ENCODE measurements around the gene BANP.
"Not testable (repeated sequence)": the region's sequence is repeated elsewhere in the genome, so short reads cannot be mapped to it uniquely, and the experiment has no call there.

The BANP gene

GRCh38 chr16:88094900-88095299, 143.7 kb downstream of the BANP start:
- not testable (repeated sequence) for H3K9me3 ChIP-seq (ENCODE audit: insufficient read depth, low read length, severe bottlenecking); H3K36me3 ChIP-seq (ENCODE audit: insufficient read depth, low read length); H3K27me3 ChIP-seq (ENCODE audit: insufficient read depth, low read length, poor library complexity)

GRCh38 chr16:88096659-88097058, 145.4 kb downstream of the BANP start:
- H3K4me1 ChIP-seq (ENCODE audit: insufficient read depth, low read length); DNase-seq; H3K9ac ChIP-seq (ENCODE audit: low read depth, low read length); H3K9me3 ChIP-seq (ENCODE audit: insufficient read depth, low read length, severe bottlenecking); H3K36me3 ChIP-seq (ENCODE audit: insufficient read depth, low read length); H2AFZ ChIP-seq (ENCODE audit: low read depth, low read length); ATAC-seq (ENCODE audit: insufficient read depth, low read depth); H3K79me2 ChIP-seq (ENCODE audit: insufficient read depth, low read length); H3K4me3 ChIP-seq (ENCODE audit: low read depth in 1 of 2, low read length in 2 of 2); H3K27ac ChIP-seq (ENCODE audit: low read length); H3K27me3 ChIP-seq (ENCODE audit: insufficient read depth, low read length, poor library complexity); H3K4me2 ChIP-seq (ENCODE audit: insufficient read depth, low read length); H4K20me1 ChIP-seq (ENCODE audit: insufficient read depth, low read length): not testable (repeated sequence)

More at GRCh38 chr16:88094900-88095299, 143.7 kb downstream of the BANP start:
- H2AFZ ChIP-seq (ENCODE audit: low read depth, low read length); H3K27ac ChIP-seq (ENCODE audit: low read length); H3K9ac ChIP-seq (ENCODE audit: low read depth, low read length); DNase-seq; H3K4me3 ChIP-seq (ENCODE audit: low read depth in 1 of 2, low read length in 2 of 2); H4K20me1 ChIP-seq (ENCODE audit: insufficient read depth, low read length); H3K4me1 ChIP-seq (ENCODE audit: insufficient read depth, low read length); H3K79me2 ChIP-seq (ENCODE audit: insufficient read depth, low read length); ATAC-seq (ENCODE audit: insufficient read depth, low read depth); H3K4me2 ChIP-seq (ENCODE audit: insufficient read depth, low read length): not testable (repeated sequence)

- not testable (repeated sequence) for H3K9ac ChIP-seq (ENCODE audit: low read depth, low read length); H3K79me2 ChIP-seq (ENCODE audit: insufficient read depth, low read length); H3K36me3 ChIP-seq (ENCODE audit: insufficient read depth, low read length); H3K27me3 ChIP-seq (ENCODE audit: insufficient read depth, low read length, poor library complexity); H3K9me3 ChIP-seq (ENCODE audit: insufficient read depth, low read length, severe bottlenecking); H4K20me1 ChIP-seq (ENCODE audit: insufficient read depth, low read length); H3K4me2 ChIP-seq (ENCODE audit: insufficient read depth, low read length); H3K4me3 ChIP-seq (ENCODE audit: low read depth in 1 of 2, low read length in 2 of 2); H3K27ac ChIP-seq (ENCODE audit: low read length); DNase-seq; ATAC-seq (ENCODE audit: insufficient read depth, low read depth); H3K4me1 ChIP-seq (ENCODE audit: insufficient read depth, low read length); H2AFZ ChIP-seq (ENCODE audit: low read depth, low read length)
These were observed 147.7 kb downstream of the BANP start for GRCh38 chr16:88098731-88099562.

- DNase-seq (no peak), ATAC-seq (ENCODE audit: insufficient read depth, low read depth) (no peak)
- Histone ChIP-seq H2AFZ (ENCODE audit: low read depth, low read length) (no peak overlapping the region), H3K4me3 (ENCODE audit: low read depth in 1 of 2, low read length in 2 of 2) (no peak overlapping the region), H3K27ac (ENCODE audit: low read length) (no peak overlapping the region), H3K36me3 (ENCODE audit: insufficient read depth, low read length) (no peaks in the 10 kb centered on the region), H3K4me2 (ENCODE audit: insufficient read depth, low read length) (no peak overlapping the region), H4K20me1 (ENCODE audit: insufficient read depth, low read length) (no peaks in the 10 kb centered on the region), H3K9me3 (ENCODE audit: insufficient read depth, low read length, severe bottlenecking) (no peaks in the 10 kb centered on the region), H3K4me1 (ENCODE audit: insufficient read depth, low read length) (no peaks in the 10 kb centered on the region), H3K9ac (ENCODE audit: low read depth, low read length) (no peak overlapping the region), H3K79me2 (ENCODE audit: insufficient read depth, low read length) (no peaks in the 10 kb centered on the region), H3K27me3 (ENCODE audit: insufficient read depth, low read length, poor library complexity) (no peaks in the 10 kb centered on the region)
- TF ChIP-seq EZH2 (IDR thresholded peaks at IDR 0.05; ENCODE audit: borderline replicate concordance, low read depth, low read length, severe bottlenecking), result no peak
- TF ChIP-seq CTCF (IDR thresholded peaks at IDR 0.05; ENCODE audit: borderline replicate concordance, extremely low read depth, low read length, poor library complexity, severe bottlenecking), result no peak
These were observed 148.3 kb downstream of the BANP start for GRCh38 chr16:88099563-88099890.

GRCh38 chr16:88099956-88100355, 148.7 kb downstream of the BANP start:
- not testable (repeated sequence) for H3K36me3 ChIP-seq (ENCODE audit: insufficient read depth, low read length); H2AFZ ChIP-seq (ENCODE audit: low read depth, low read length); H4K20me1 ChIP-seq (ENCODE audit: insufficient read depth, low read length); H3K27ac ChIP-seq (ENCODE audit: low read length); H3K79me2 ChIP-seq (ENCODE audit: insufficient read depth, low read length); ATAC-seq (ENCODE audit: insufficient read depth, low read depth); H3K4me2 ChIP-seq (ENCODE audit: insufficient read depth, low read length); H3K9ac ChIP-seq (ENCODE audit: low read depth, low read length); H3K4me3 ChIP-seq (ENCODE audit: low read depth in 1 of 2, low read length in 2 of 2); DNase-seq; H3K4me1 ChIP-seq (ENCODE audit: insufficient read depth, low read length); H3K9me3 ChIP-seq (ENCODE audit: insufficient read depth, low read length, severe bottlenecking); H3K27me3 ChIP-seq (ENCODE audit: insufficient read depth, low read length, poor library complexity)

GRCh38 chr16:88100801-88101622, 149.8 kb downstream of the BANP start:
- H4K20me1 ChIP-seq (ENCODE audit: insufficient read depth, low read length); H3K4me1 ChIP-seq (ENCODE audit: insufficient read depth, low read length); H3K4me3 ChIP-seq (ENCODE audit: low read depth in 1 of 2, low read length in 2 of 2); H3K27ac ChIP-seq (ENCODE audit: low read length); DNase-seq; H2AFZ ChIP-seq (ENCODE audit: low read depth, low read length); ATAC-seq (ENCODE audit: insufficient read depth, low read depth); H3K36me3 ChIP-seq (ENCODE audit: insufficient read depth, low read length); H3K27me3 ChIP-seq (ENCODE audit: insufficient read depth, low read length, poor library complexity); H3K9me3 ChIP-seq (ENCODE audit: insufficient read depth, low read length, severe bottlenecking); H3K9ac ChIP-seq (ENCODE audit: low read depth, low read length); H3K79me2 ChIP-seq (ENCODE audit: insufficient read depth, low read length); H3K4me2 ChIP-seq (ENCODE audit: insufficient read depth, low read length): not testable (repeated sequence)

GRCh38 chr16:88101623-88102105, 150.4 kb downstream of the BANP start:
- H2AFZ ChIP-seq (ENCODE audit: low read depth, low read length); H3K27ac ChIP-seq (ENCODE audit: low read length): not testable (repeated sequence)

More at GRCh38 chr16:88101623-88102105, 150.4 kb downstream of the BANP start:
- DNase-seq; H3K27me3 ChIP-seq (ENCODE audit: insufficient read depth, low read length, poor library complexity); H3K4me2 ChIP-seq (ENCODE audit: insufficient read depth, low read length); H3K9me3 ChIP-seq (ENCODE audit: insufficient read depth, low read length, severe bottlenecking); H3K36me3 ChIP-seq (ENCODE audit: insufficient read depth, low read length); H3K4me1 ChIP-seq (ENCODE audit: insufficient read depth, low read length); H3K79me2 ChIP-seq (ENCODE audit: insufficient read depth, low read length); H3K4me3 ChIP-seq (ENCODE audit: low read depth in 1 of 2, low read length in 2 of 2); H4K20me1 ChIP-seq (ENCODE audit: insufficient read depth, low read length); ATAC-seq (ENCODE audit: insufficient read depth, low read depth); H3K9ac ChIP-seq (ENCODE audit: low read depth, low read length): not testable (repeated sequence)
